Astrocyte of the cerebellum (primary cell): ENCODE measurements around the gene FBXO17.

Experiments
- DNase-seq: peaks from one replicate; pipeline ENCODE4 v3.0.0-alpha.2; 2011; ENCODE audit warnings: low read depth
- H3K4me3 ChIP-seq: 2 replicates; pipeline ENCODE4 v1.5.1; 2011; ENCODE audit warnings: mild to moderate bottlenecking, low read depth, low read length, moderate library complexity
- CTCF ChIP-seq: IDR thresholded peaks from 2 replicates; pipeline ENCODE4 v1.5.1; 2012; ENCODE audit warnings: low read length, low read depth, moderate library complexity, mild to moderate bottlenecking; ENCODE audit errors: missing control alignments
- in situ Hi-C: cut with HindIII; loops from 2 replicates; pipeline ENCODE4 v1.10.0; 2017; ENCODE audit warnings: low sequenced_read_pairs

FBXO17 gene

GRCh38 chr19:38908911-38909310 is 66.6 kb downstream of the FBXO17 start:
- in situ Hi-C loops, result no loop called here
- H3K4me3 ChIP-seq, result no peak overlapping the region
- no peak for DNase-seq
- no peak for TF ChIP-seq CTCF

DNA sequence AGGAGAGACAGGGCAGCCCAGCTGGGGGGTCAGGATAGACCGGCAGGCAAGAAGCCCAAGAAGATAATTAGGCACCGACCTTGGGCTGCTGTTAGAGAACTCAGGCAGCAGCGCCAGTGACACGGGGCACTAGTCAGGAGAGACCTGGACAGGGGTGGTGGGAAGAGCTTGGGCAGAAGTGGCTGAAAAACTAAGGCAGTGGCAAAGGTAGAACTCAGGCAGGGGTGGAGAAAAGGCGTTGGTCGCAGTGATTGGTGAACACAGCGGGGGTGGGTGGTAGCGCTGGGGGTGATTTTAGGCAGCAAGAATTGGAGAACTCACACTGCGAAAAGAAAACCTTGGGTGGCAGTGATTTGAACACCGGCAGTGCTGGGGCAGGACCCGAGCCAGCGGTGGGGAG is 67.9 kb downstream of the FBXO17 start:
- no peak for DNase-seq
- no peak for TF ChIP-seq CTCF
- in situ Hi-C loops, result no loop called here
- H3K4me3 ChIP-seq, result no peak overlapping the region

- in situ Hi-C loops, result no loop called here
- TF ChIP-seq CTCF, result no peak
- H3K4me3 ChIP-seq, result no peak overlapping the region
- no peak for DNase-seq
Observed at GRCh38 chr19:38907227-38907626, 68.3 kb downstream of the FBXO17 start.

DNA sequence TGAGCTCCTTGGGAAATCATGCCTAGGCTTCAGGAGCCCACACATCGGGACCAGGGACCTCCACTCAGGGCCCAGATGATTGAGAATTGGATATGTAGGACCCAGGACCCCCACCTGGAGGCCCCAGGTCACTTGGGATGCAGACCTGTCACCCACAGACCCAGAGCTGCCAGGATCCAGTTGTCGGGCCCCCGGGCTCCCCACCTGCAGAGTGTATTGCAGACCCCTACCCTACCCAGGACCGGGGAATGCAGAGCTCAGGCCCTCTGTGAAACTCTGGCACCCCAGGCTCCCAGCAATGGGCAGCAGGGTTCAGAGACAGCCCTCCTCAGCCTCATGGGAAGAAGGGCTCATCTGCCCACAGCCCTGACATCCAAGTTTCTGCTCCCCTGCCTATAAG is 69.9 kb downstream of the FBXO17 start:
- no peak for DNase-seq
- TF ChIP-seq CTCF, result no peak
- no peak overlapping the region for H3K4me3 ChIP-seq
- in situ Hi-C loops, result no loop called here

DNA sequence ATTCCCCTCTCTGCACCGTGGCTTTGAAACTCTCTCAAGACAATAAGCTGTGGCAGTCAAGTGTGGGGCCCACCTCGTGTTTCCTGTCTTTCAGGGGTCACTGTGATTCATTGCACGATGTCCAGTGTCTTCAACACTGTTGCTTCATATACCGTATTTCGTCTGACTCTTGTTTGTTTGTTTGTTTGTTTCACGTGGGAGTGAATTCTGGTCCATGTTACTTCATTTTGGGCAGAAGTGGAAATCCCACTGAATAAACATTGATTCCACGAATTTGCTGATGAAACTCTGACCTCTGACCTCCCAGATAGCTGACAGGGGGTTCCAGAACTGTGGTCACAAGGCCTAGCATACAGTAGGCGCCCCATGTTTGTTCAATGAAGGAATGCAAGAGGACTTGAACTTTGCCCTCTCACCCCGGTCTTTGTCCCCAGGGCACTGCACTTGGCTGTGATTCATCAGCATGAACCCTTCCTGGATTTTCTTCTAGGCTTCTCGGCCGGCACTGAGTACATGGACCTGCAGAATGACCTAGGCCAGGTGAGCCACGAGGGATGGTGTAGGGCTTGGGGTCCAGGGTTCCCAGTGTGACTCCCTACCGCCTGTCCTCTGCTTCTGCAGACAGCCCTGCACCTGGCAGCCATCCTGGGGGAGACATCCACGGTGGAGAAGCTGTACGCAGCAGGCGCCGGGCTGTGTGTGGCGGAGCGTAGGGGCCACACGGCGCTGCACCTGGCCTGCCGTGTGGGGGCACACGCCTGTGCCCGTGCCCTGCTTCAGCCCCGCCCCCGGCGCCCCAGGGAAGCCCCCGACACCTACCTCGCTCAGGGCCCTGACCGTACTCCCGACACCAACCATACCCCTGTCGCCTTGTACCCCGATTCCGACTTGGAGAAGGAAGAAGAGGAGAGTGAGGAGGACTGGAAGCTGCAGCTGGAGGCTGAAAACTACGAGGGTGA is 70.7 kb downstream of the FBXO17 start:
- in situ Hi-C loops, result no loop called here
- no peak for DNase-seq
- no peak for TF ChIP-seq CTCF
- no peak overlapping the region for H3K4me3 ChIP-seq

GRCh38 chr19:38901683-38902082 is 73.9 kb downstream of the FBXO17 start:
- TF ChIP-seq CTCF, result no peak
- in situ Hi-C loops, result no loop called here
- no peak for DNase-seq
- no peak overlapping the region for H3K4me3 ChIP-seq
